HG02610 (cell line): ENCODE results near the gene SCYGR2.
A peak's percentile ranks its signal among the peaks of the same experiment; 100 is the strongest.
"Not testable (repeated sequence)": the region's sequence is repeated elsewhere in the genome, so short reads cannot be mapped to it uniquely, and the experiment has no call there.

Experiments used
- ATAC-seq: cut with Tn5 transposase; IDR thresholded peaks from one replicate; pipeline ENCODE4 v1.9.1; 2021; ENCODE audit warnings: mild to moderate bottlenecking, moderate library complexity; ENCODE audit not compliant: unreplicated experiment

The SCYGR2 gene

GRCh38 chr2:227598835-227599503, at the start of gene SCYGR2:
Gene SCYGR2 (plus strand): TSS chr2:227598893. CDS start chr2:227598893, 0 bp downstream.
- ATAC-seq, result not testable (repeated sequence)

- ATAC-seq, result no peak
Measured at GRCh38 chr2:227551836-227552235, 46.9 kb upstream of the SCYGR2 start.

- no peak for ATAC-seq
Measured at GRCh38 chr2:227562581-227562980, 36.1 kb upstream of the SCYGR2 start.

- no peak for ATAC-seq
Measured at GRCh38 chr2:227565080-227565479, 33.6 kb upstream of the SCYGR2 start.

GRCh38 chr2:227566012-227566411, 32.7 kb upstream of the SCYGR2 start:
- no peak for ATAC-seq

- no peak for ATAC-seq
Measured at GRCh38 chr2:227568852-227569169, 29.9 kb upstream of the SCYGR2 start.

- ATAC-seq, result no peak
Measured at GRCh38 chr2:227570615-227571014, 28.1 kb upstream of the SCYGR2 start.

- no peak for ATAC-seq
Measured at GRCh38 chr2:227576110-227576509, 22.6 kb upstream of the SCYGR2 start.

GRCh38 chr2:227576812-227577211, 21.9 kb upstream of the SCYGR2 start:
- no peak for ATAC-seq

GRCh38 chr2:227577555-227577954, 21.1 kb upstream of the SCYGR2 start:
- ATAC-seq, result no peak

- no peak for ATAC-seq
Measured at GRCh38 chr2:227578642-227579041, 20.1 kb upstream of the SCYGR2 start.

- ATAC-seq, result no peak
Measured at GRCh38 chr2:227579791-227580190, 18.9 kb upstream of the SCYGR2 start.

- no peak for ATAC-seq
Measured at GRCh38 chr2:227582369-227582768, 16.3 kb upstream of the SCYGR2 start.

- peak; percentile 80 for ATAC-seq
Measured at GRCh38 chr2:227592694-227593387, 5.9 kb upstream of the SCYGR2 start.

GRCh38 chr2:227595797-227596196, 2.9 kb upstream of the SCYGR2 start:
- ATAC-seq, result no peak

GRCh38 chr2:227597036-227597435, 1.7 kb upstream of the SCYGR2 start:
- no peak for ATAC-seq

GRCh38 chr2:227597998-227598397, 695 bp upstream of the SCYGR2 start:
- ATAC-seq, result no peak

- no peak for ATAC-seq
Measured at GRCh38 chr2:227602358-227602757, 3.7 kb downstream of the SCYGR2 start.

GRCh38 chr2:227606476-227606875, 7.8 kb downstream of the SCYGR2 start:
- ATAC-seq, result no peak

GRCh38 chr2:227607941-227608340, 9.2 kb downstream of the SCYGR2 start:
- ATAC-seq, result no peak

- peak; percentile 41 for ATAC-seq
Measured at GRCh38 chr2:227608561-227609338, 10.1 kb downstream of the SCYGR2 start.

- no peak for ATAC-seq
Measured at GRCh38 chr2:227610123-227610522, 11.4 kb downstream of the SCYGR2 start.
